ENCODE measurements around the gene FYCO1.

FYCO1 gene

DNA sequence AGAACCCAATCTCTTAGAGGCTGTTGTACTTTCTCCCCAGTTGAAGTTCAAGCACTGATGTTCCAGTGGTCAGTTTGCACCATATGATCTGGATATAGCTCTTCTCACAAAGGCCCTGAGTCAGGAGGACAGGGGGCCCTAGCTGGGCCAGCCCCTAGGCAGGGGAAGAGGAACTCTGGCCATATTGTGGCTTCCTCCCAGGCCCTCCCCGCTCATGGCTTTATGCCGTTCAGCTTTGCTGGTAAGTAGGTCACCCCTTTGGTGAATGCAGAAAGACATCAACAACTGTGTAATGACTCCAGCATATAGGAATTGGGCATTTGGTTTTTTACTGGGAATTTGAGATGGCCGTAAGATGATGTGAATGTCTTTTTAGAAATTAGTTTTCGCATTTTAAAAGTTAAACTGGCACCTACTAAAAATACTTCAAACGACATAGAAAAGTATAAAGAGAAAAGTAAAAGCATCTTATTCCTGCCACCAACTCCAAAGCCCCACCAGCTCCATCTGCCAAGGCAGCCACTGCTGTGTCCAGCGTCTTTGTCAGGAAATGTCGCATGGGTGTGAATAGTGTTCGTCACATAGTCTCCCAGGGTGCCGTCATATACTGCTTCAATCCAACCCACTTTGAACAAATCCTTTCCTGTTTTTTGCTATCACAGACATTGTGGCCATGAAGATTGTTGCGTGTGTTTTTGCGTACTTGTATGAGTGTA is 84.0 kb downstream of the FYCO1 start:
- Histone ChIP-seq H3K9ac (ENCODE audit: low read length) (no peak overlapping the region), H3K4me2 (ENCODE audit: low read length) (no peak overlapping the region), H3K9me3 (ENCODE audit: insufficient read depth, low read length) (no peaks in the 10 kb centered on the region), H4K20me1 (ENCODE audit: insufficient read depth, low read length) (peaks cover 14% of the 10 kb centered on the region), H3K36me3 (replicated peaks; ENCODE audit: low read depth, low read length) (no peaks in the 10 kb centered on the region), H3K79me2 (ENCODE audit: low read length) (no peaks in the 10 kb centered on the region), H3K27me3 (ENCODE audit: low read depth, low read length) (peaks cover 82% of the 10 kb centered on the region), H3K27ac (ENCODE audit: low read length) (no peak overlapping the region), H3K4me3 (ENCODE audit: low read length) (no peak overlapping the region), H3K4me1 (ENCODE audit: low read length) (peaks cover 20% of the 10 kb centered on the region), H2AFZ (ENCODE audit: low read depth, low read length) (no peak overlapping the region)
- TF ChIP-seq, protein P1, sequence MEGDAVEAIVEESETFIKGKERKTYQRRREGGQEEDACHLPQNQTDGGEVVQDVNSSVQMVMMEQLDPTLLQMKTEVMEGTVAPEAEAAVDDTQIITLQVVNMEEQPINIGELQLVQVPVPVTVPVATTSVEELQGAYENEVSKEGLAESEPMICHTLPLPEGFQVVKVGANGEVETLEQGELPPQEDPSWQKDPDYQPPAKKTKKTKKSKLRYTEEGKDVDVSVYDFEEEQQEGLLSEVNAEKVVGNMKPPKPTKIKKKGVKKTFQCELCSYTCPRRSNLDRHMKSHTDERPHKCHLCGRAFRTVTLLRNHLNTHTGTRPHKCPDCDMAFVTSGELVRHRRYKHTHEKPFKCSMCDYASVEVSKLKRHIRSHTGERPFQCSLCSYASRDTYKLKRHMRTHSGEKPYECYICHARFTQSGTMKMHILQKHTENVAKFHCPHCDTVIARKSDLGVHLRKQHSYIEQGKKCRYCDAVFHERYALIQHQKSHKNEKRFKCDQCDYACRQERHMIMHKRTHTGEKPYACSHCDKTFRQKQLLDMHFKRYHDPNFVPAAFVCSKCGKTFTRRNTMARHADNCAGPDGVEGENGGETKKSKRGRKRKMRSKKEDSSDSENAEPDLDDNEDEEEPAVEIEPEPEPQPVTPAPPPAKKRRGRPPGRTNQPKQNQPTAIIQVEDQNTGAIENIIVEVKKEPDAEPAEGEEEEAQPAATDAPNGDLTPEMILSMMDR (IDR thresholded peaks at IDR 0.05; ENCODE audit: low read depth, low read length) = no peak
- no peak for TF ChIP-seq EZH2phosphoT487 (IDR thresholded peaks at IDR 0.05; ENCODE audit: low read depth)

DNA sequence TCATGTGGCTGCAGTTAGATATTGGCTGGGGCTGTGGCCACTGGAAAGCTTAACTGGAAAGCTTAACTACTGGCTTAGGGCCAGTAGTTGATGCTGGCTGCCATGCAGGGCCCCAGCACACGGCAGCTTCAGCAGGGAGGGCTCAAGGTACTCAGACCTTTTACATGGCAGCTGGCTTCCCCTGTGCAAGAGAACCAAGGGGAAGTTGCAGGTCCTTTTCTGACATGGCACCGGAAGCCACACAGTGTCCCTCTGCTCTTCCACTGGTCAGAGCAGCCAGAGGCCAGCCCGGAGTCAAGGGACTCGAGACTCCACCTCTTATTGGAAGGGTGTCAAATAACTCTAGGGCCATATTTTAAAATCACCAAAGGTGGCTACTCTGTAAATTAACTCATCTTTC is 84.7 kb downstream of the FYCO1 start:
- Histone ChIP-seq H3K36me3 (replicated peaks; ENCODE audit: low read depth, low read length) (no peaks in the 10 kb centered on the region), H3K4me2 (ENCODE audit: low read length) (no peak overlapping the region), H3K9ac (ENCODE audit: low read length) (no peak overlapping the region), H2AFZ (ENCODE audit: low read depth, low read length) (no peak overlapping the region), H3K9me3 (ENCODE audit: insufficient read depth, low read length) (no peaks in the 10 kb centered on the region), H4K20me1 (ENCODE audit: insufficient read depth, low read length) (peaks cover 10% of the 10 kb centered on the region), H3K79me2 (ENCODE audit: low read length) (no peaks in the 10 kb centered on the region), H3K4me3 (ENCODE audit: low read length) (no peak overlapping the region), H3K4me1 (ENCODE audit: low read length) (peaks cover 15% of the 10 kb centered on the region), H3K27me3 (ENCODE audit: low read depth, low read length) (peaks cover 84% of the 10 kb centered on the region), H3K27ac (ENCODE audit: low read length) (no peak overlapping the region)
- TF ChIP-seq, protein P1 (IDR thresholded peaks at IDR 0.05; ENCODE audit: low read depth, low read length) = no peak
- TF ChIP-seq EZH2phosphoT487 (IDR thresholded peaks at IDR 0.05; ENCODE audit: low read depth) = no peak

DNA sequence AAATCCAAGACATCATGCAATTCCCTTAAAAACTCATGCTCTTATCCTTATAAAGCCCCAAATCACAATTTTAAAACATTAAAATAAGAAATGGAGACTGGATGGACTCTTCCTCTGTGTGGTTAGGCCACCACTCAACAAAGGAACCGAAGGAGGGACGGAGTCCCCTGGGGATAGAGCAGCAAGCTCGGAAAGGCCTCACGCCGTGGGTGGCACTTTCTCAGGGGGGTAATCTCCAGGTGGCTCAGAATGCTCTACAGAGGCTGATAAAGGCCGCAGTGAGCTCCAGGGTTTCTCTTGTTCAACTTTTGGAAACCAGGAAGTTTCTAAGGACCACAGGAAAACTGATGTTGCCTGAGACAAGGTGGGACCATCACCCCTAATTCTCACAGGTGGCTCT is 86.1 kb downstream of the FYCO1 start:
- Histone ChIP-seq H3K9ac (ENCODE audit: low read length) (no peak overlapping the region), H3K79me2 (ENCODE audit: low read length) (no peaks in the 10 kb centered on the region), H3K4me2 (ENCODE audit: low read length) (no peak overlapping the region), H3K4me1 (ENCODE audit: low read length) (peaks cover 21% of the 10 kb centered on the region), H3K4me3 (ENCODE audit: low read length) (no peak overlapping the region), H3K9me3 (ENCODE audit: insufficient read depth, low read length) (no peaks in the 10 kb centered on the region), H2AFZ (ENCODE audit: low read depth, low read length) (no peak overlapping the region), H3K27me3 (ENCODE audit: low read depth, low read length) (peaks cover 71% of the 10 kb centered on the region), H3K36me3 (replicated peaks; ENCODE audit: low read depth, low read length) (no peaks in the 10 kb centered on the region), H3K27ac (ENCODE audit: low read length) (no peak overlapping the region), H4K20me1 (ENCODE audit: insufficient read depth, low read length) (peaks cover 5% of the 10 kb centered on the region; the same call in 1 of the 2 replicates)
- TF ChIP-seq, protein P1 (IDR thresholded peaks at IDR 0.05; ENCODE audit: low read depth, low read length) = no peak
- no peak for TF ChIP-seq EZH2phosphoT487 (IDR thresholded peaks at IDR 0.05; ENCODE audit: low read depth)

DNA sequence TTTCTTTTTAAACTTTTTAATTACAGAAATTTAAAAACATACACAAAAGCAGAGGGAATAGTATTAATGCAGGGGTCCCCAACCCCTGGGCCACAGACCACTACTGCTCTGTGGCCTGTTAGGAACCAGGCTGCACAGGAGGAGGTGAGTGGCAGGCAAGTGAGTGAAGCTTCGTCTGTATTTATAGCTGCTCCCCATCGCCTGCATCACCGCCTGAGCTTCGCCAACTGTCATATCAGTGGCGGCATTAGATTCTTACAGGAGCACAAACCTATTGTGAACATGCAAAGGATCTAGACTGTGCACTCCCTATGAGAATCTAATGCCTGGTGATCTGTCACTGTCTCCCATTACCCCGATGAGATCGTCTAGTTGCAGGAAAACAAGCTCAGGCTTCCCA is 86.9 kb downstream of the FYCO1 start:
- Histone ChIP-seq H3K27ac (ENCODE audit: low read length) (no peak overlapping the region), H3K4me1 (ENCODE audit: low read length) (peaks cover 23% of the 10 kb centered on the region), H3K27me3 (ENCODE audit: low read depth, low read length) (peaks cover 65% of the 10 kb centered on the region), H3K9ac (ENCODE audit: low read length) (no peak overlapping the region), H3K4me2 (ENCODE audit: low read length) (no peak overlapping the region), H2AFZ (ENCODE audit: low read depth, low read length) (no peak overlapping the region), H3K9me3 (ENCODE audit: insufficient read depth, low read length) (no peaks in the 10 kb centered on the region), H3K4me3 (ENCODE audit: low read length) (no peak overlapping the region), H4K20me1 (ENCODE audit: insufficient read depth, low read length) (peaks cover 5% of the 10 kb centered on the region; the same call in 1 of the 2 replicates), H3K36me3 (replicated peaks; ENCODE audit: low read depth, low read length) (no peaks in the 10 kb centered on the region), H3K79me2 (ENCODE audit: low read length) (no peaks in the 10 kb centered on the region)
- no peak for TF ChIP-seq EZH2phosphoT487 (IDR thresholded peaks at IDR 0.05; ENCODE audit: low read depth)
